ENCODE data around the gene PDE11A. TPM values are rescaled to one million over a fixed set of nuclear protein-coding genes. Genes with fewer than 3 reads are reported as not detected.

Gene PDE11A
- total RNA-seq, 1 experiment from 2014 or later: 0.13 TPM

DNA sequence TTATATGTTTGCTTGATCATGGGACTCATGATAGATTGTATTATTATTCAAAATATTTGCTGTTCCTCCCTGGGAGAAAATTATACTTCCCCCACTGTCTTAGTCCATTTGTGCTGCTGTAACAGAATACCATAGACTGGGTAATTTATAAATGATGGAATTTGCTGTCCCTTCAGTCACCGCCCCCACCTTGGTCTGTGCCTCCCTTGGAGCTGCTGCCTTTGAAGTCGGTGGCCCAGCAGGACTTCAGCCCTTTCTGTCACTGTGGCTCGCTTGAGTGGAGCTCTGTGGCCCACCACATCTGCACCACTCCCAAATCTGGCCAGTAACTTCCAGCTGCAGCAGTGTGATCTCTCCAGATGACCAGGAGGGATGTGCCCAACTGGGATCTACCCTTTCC lies 479.2 kb downstream of the PDE11A start:
- TF ChIP-seq, protein P1, sequence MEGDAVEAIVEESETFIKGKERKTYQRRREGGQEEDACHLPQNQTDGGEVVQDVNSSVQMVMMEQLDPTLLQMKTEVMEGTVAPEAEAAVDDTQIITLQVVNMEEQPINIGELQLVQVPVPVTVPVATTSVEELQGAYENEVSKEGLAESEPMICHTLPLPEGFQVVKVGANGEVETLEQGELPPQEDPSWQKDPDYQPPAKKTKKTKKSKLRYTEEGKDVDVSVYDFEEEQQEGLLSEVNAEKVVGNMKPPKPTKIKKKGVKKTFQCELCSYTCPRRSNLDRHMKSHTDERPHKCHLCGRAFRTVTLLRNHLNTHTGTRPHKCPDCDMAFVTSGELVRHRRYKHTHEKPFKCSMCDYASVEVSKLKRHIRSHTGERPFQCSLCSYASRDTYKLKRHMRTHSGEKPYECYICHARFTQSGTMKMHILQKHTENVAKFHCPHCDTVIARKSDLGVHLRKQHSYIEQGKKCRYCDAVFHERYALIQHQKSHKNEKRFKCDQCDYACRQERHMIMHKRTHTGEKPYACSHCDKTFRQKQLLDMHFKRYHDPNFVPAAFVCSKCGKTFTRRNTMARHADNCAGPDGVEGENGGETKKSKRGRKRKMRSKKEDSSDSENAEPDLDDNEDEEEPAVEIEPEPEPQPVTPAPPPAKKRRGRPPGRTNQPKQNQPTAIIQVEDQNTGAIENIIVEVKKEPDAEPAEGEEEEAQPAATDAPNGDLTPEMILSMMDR (conservative IDR thresholded peaks at IDR 0.05): no peak
- no peak overlapping the region for H3K56ac ChIP-seq (ENCODE audit: insufficient read length, low read depth, low read length)
- H3K4me3 Mint-ChIP-seq: no peak overlapping the region
- no peaks in the 10 kb centered on the region for H3K36me3 Mint-ChIP-seq (ENCODE audit: insufficient read depth in 1 of 3, low read depth in 3 of 3)
- H3K23me2 ChIP-seq (ENCODE audit: insufficient read length, low read depth, low read length, poor library complexity, severe bottlenecking): no peaks in the 10 kb centered on the region
- no peak overlapping the region for H3K14ac ChIP-seq (ENCODE audit: insufficient read depth, low read length)
- no peak overlapping the region for H3K23ac ChIP-seq (ENCODE audit: insufficient read length, low read depth, low read length)
- H2BK20ac ChIP-seq (ENCODE audit: low read depth, low read length, poor library complexity, severe bottlenecking): no peak overlapping the region
- no peaks in the 10 kb centered on the region for H3K9me3 Mint-ChIP-seq
- H2BK15ac ChIP-seq (ENCODE audit: low read depth, low read length): no peak overlapping the region
- H3K4me1 ChIP-seq (ENCODE audit: insufficient read depth, low read length): peaks cover 2% of the 10 kb centered on the region; the same call in 1 of the 2 replicates
- DNase-seq: no peak
- H3K4me1 Mint-ChIP-seq: peaks cover 20 to 23% of the 10 kb centered on the region in 2 experiments
- no peak overlapping the region for H3K9ac ChIP-seq (ENCODE audit: extremely low read depth, insufficient read length, low read length)
- H2AFZ ChIP-seq (ENCODE audit: low read length): no peak overlapping the region
- no peak overlapping the region for H2AK5ac ChIP-seq (ENCODE audit: insufficient read length, low read length)
- peak overlapping the region in 2 of 3 experiments; percentile 39 to 76; a peak in 2 of 7 replicates for H3K27ac Mint-ChIP-seq
- no peak overlapping the region for H2BK120ac ChIP-seq (ENCODE audit: low read depth, low read length, poor library complexity, severe bottlenecking)
- no peak overlapping the region for H3K4me2 ChIP-seq (ENCODE audit: insufficient read depth, insufficient read length, low read length)
- no peak overlapping the region for H3K18ac ChIP-seq (ENCODE audit: insufficient read length, low read depth, low read length)
- H2BK5ac ChIP-seq (ENCODE audit: insufficient read length, low read length): no peak overlapping the region
- H4K91ac ChIP-seq (ENCODE audit: insufficient read length, low read depth, low read length): no peak overlapping the region
- H3K27ac ChIP-seq (ENCODE audit: insufficient read length, low read depth, low read length): no peak overlapping the region
- no CpG with 5 or more reads among the region's 3 CpGs for WGBS (ENCODE audit: extremely low coverage, insufficient read length, low lambda C conversion rate)
- H3K4ac ChIP-seq (ENCODE audit: low read depth, low read length): no peak overlapping the region
- no peak overlapping the region for H3T11ph ChIP-seq (ENCODE audit: low read length)
- no peaks in the 10 kb centered on the region for H3K9me3 ChIP-seq (ENCODE audit: control insufficient read depth, low read depth, low read length)
- H3K79me1 ChIP-seq (ENCODE audit: insufficient read depth, low read depth, low read length, poor library complexity, severe bottlenecking): no peaks in the 10 kb centered on the region
- no peak overlapping the region for H2BK12ac ChIP-seq (ENCODE audit: insufficient read length, low read depth, low read length)
- no peak overlapping the region for H4K5ac ChIP-seq (ENCODE audit: insufficient read length, low read depth, low read length)
- no peaks in the 10 kb centered on the region for H4K20me1 ChIP-seq (ENCODE audit: control insufficient read depth, insufficient read depth, insufficient read length)
- no peak overlapping the region for H4K8ac ChIP-seq (replicated peaks; ENCODE audit: insufficient read length, low read depth, low read length)
- H3K27me3 ChIP-seq (ENCODE audit: insufficient read depth, low read length): no peaks in the 10 kb centered on the region
- no peaks in the 10 kb centered on the region for H3K79me2 ChIP-seq (ENCODE audit: insufficient read depth, low read length)
- H3K27me3 Mint-ChIP-seq (ENCODE audit: low read depth): peaks cover 4% of the 10 kb centered on the region; the same call in 1 of the 2 replicates
